ENCODE measurements around the gene SIPA1L2.

SIPA1L2 gene

DNA sequence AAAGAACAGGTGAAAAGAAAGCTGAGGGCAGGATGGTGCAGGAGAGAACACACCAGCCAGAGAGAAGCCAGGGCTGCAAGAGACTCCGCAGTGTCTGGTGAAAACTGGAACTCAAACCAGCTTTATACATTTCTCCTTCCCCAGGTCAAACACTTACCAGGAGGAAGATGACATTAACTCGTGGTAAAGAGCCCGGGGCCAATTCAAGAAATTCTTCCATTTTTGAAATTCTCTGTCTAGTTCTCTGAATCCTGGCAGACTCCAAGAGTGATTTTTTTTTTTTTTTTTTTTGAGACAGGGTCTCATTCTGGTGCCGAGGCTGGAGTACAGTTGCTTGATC is 25.8 kb upstream of the SIPA1L2 start:
- TF ChIP-seq REST (IDR thresholded peaks at IDR 0.05; ENCODE audit: insufficient read depth in 1 of 2, low read depth in 2 of 2, low read length in 2 of 2): no peak
- no peak for TF ChIP-seq TAF1 (IDR thresholded peaks at IDR 0.05; ENCODE audit: borderline replicate concordance, insufficient read depth, low read length)
- TF ChIP-seq FOXP2 (optimal IDR thresholded peaks at IDR 0.05; ENCODE audit: borderline replicate concordance, extremely low read depth, extremely low read length, insufficient read depth): no peak
- no peak for TF ChIP-seq POLR2AphosphoS5 (IDR thresholded peaks at IDR 0.05; ENCODE audit: low read depth, low read length)
- no peak for TF ChIP-seq SIN3A (IDR thresholded peaks at IDR 0.05; ENCODE audit: borderline replicate concordance, insufficient read depth, low read length)

DNA sequence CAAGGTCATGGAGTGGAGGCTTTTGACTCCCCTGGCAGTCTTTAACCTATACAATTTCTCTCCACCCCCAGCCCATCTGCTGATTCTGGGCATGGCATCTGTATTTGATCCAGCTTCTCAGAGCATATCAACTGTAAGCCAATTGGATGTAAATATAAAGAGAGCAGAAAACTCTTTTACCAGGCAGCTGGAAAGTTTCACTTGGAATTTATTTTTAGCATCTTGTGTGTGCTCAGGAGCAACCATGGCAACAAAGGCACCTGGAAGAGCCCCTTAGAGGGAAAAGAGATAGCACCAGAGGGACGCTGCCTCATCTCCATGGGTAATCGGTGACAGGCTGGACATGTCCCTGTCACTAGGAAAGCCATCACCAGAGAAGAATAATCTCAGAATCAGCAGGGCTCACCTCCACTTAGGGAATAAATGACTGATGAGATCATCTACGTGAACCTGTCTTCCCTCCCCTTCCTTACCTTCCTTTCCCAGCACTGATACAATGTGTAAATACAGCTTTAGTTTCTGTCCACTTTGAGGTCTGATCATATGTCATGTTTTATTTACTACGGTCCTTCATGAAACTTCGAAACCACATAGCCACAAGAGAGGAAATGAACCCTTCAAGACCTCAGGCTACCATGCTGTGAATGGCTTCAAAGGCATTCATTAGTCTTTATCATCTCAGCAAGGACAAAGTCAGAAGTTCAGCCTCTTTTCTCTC is 25.3 kb upstream of the SIPA1L2 start:
- TF ChIP-seq TAF1 (IDR thresholded peaks at IDR 0.05; ENCODE audit: borderline replicate concordance, insufficient read depth, low read length): no peak
- no peak for TF ChIP-seq POLR2AphosphoS5 (IDR thresholded peaks at IDR 0.05; ENCODE audit: low read depth, low read length)
- no peak for TF ChIP-seq SIN3A (IDR thresholded peaks at IDR 0.05; ENCODE audit: borderline replicate concordance, insufficient read depth, low read length)
- no peak for TF ChIP-seq FOXP2 (optimal IDR thresholded peaks at IDR 0.05; ENCODE audit: borderline replicate concordance, extremely low read depth, extremely low read length, insufficient read depth)
- TF ChIP-seq REST (IDR thresholded peaks at IDR 0.05; ENCODE audit: insufficient read depth in 1 of 2, low read depth in 2 of 2, low read length in 2 of 2): no peak

GRCh38 chr1:232653789-232654188 is 23.9 kb upstream of the SIPA1L2 start:
- no peak for TF ChIP-seq TAF1 (IDR thresholded peaks at IDR 0.05; ENCODE audit: borderline replicate concordance, insufficient read depth, low read length)
- no peak for TF ChIP-seq SIN3A (IDR thresholded peaks at IDR 0.05; ENCODE audit: borderline replicate concordance, insufficient read depth, low read length)
- TF ChIP-seq POLR2AphosphoS5 (IDR thresholded peaks at IDR 0.05; ENCODE audit: low read depth, low read length): no peak
- TF ChIP-seq REST (IDR thresholded peaks at IDR 0.05; ENCODE audit: insufficient read depth in 1 of 2, low read depth in 2 of 2, low read length in 2 of 2): no peak
- TF ChIP-seq FOXP2 (optimal IDR thresholded peaks at IDR 0.05; ENCODE audit: borderline replicate concordance, extremely low read depth, extremely low read length, insufficient read depth): no peak

- TF ChIP-seq POLR2AphosphoS5 (IDR thresholded peaks at IDR 0.05; ENCODE audit: low read depth, low read length): no peak
- TF ChIP-seq SIN3A (IDR thresholded peaks at IDR 0.05; ENCODE audit: borderline replicate concordance, insufficient read depth, low read length): no peak
- no peak for TF ChIP-seq TAF1 (IDR thresholded peaks at IDR 0.05; ENCODE audit: borderline replicate concordance, insufficient read depth, low read length)
- TF ChIP-seq REST (IDR thresholded peaks at IDR 0.05; ENCODE audit: insufficient read depth in 1 of 2, low read depth in 2 of 2, low read length in 2 of 2): no peak
- TF ChIP-seq FOXP2 (optimal IDR thresholded peaks at IDR 0.05; ENCODE audit: borderline replicate concordance, extremely low read depth, extremely low read length, insufficient read depth): no peak
These were observed 20.9 kb upstream of the SIPA1L2 start for GRCh38 chr1:232650845-232651244.

All from PFSK-1 (cell line).